GM18517 (cell line): ENCODE measurements around the gene MYEF2.
A peak's percentile ranks its signal among the peaks of the same experiment; 100 is the strongest.

Source experiments
- ATAC-seq: cut with Tn5 transposase; IDR thresholded peaks from one replicate; pipeline ENCODE4 v1.9.1; 2021; ENCODE audit warnings: mild to moderate bottlenecking, moderate library complexity; ENCODE audit not compliant: unreplicated experiment

MYEF2 gene, protein sequence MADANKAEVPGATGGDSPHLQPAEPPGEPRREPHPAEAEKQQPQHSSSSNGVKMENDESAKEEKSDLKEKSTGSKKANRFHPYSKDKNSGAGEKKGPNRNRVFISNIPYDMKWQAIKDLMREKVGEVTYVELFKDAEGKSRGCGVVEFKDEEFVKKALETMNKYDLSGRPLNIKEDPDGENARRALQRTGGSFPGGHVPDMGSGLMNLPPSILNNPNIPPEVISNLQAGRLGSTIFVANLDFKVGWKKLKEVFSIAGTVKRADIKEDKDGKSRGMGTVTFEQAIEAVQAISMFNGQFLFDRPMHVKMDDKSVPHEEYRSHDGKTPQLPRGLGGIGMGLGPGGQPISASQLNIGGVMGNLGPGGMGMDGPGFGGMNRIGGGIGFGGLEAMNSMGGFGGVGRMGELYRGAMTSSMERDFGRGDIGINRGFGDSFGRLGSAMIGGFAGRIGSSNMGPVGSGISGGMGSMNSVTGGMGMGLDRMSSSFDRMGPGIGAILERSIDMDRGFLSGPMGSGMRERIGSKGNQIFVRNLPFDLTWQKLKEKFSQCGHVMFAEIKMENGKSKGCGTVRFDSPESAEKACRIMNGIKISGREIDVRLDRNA

DNA sequence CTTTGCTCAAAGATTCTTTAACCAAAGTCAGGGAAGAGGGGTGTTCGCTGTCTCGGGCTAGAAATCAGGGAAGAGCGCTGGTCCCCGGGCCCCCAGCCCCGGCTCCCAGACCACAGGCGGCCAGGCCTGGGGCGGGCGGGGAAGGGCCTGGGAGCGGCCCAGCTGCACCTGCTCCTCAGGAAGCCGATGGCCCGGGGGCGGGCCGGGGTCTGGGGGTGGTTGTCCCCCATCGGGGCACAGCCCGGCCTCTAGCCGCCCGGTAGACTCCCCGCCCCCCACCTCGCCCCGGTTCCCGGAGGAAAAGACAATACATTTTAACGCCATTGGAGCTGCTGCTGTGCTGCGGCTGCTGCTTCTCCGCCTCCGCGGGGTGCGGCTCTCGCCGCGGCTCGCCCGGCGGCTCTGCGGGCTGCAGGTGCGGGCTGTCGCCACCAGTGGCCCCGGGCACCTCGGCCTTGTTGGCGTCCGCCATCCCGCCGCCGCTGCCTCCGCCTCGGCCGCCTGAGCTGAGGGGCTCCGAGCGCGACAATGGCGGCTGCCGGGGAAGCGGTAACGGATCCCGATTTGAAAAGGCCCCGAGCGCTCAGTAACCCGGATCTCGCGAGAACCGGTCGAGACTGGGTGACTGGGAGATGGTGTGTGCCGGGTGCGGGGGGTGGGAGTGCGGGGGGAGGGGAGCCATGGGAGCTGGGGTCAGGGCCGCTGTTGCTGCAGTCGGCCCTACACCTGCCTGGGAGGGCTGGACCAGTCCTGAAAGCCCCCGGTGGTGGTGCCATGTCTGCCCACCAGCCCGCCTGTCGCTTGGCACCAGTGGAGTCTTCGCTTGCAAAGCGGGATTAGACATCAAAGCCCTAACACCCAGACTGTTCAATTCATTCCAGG is at the start of gene MYEF2:
MYEF2 (minus strand) TSS at position 530 of the 882 bp plus-strand sequence; CDS start at position 472, 58 bp downstream.
- peak; percentile 61 for ATAC-seq

DNA sequence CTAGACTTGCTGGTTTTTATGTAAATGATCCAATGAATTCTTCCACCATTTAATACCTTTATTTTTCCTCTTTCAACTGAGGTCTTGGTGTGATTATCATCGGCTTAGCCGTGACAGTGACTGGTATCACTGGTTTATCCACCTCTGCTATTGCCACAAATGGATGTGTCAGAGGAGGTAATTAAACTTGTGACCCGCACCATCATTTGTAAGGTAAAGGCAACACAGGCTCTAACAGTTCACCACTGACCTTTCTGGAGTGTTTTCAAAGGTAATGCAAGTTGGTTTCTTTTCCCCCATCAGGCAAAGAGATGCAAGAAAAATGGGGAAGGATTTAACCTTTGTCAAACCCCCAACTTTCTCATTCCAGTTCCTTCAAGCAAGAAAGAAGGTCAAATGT is 47.7 kb upstream of the MYEF2 start:
- ATAC-seq = no peak

DNA sequence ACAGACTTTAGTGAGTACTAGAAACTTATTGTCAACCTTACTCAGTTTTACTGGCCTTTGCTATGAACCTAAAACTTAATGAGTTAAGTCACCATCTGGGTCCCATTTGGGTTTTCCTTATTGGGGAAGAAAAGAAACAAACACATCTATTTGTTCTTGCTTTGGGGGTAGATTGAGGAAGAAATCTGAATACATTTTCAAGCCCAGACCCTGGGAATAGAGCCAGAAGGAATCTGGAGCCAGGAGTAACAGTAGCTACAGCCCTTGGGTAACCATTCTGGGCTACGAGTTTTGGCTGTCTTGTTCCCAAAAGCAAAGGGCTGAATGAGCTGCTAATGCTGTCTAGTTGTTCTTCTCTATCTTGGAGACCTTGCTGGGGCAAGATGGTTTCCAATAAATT is 44.5 kb upstream of the MYEF2 start:
- ATAC-seq = no peak

DNA sequence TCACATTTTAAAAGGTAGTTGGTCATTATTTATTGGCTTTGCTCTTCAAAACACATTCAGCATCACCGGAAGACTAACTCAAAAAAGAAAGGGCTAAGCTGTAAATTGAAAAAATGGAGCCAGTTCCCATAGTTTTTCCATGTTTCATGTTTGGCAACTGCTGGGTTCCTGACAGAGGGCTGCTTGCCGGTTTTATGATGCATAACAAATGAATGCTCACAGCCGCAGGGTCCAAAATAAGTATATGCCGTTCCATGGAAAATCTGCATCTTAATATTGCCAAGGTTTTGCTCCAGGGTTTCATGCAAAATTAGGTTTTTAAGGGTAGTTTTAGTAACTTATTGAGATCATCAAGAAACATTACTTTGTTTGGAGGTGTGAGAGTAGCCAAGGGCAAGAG is 43.8 kb upstream of the MYEF2 start:
- ATAC-seq = no peak

DNA sequence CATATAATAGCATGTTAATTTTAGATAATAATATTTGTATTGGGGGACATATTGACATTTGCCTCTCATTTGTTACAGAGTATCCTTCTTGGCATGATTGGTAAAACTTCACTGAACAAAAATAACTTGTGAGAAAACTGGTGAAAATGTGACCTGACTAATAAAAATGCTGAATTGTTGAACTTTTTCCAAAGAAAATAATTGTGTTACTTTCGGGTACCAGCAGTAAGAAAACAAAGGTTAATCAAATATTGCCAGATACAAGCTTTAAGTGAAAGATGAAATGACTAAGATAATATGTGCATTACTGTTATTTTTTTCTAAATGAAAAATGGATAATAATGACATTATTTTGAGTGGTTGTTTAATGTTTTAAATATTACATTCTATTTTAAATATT is 43.2 kb upstream of the MYEF2 start:
- ATAC-seq = no peak

- ATAC-seq = no peak
Observed at GRCh38 chr15:48205981-48206380, 27.9 kb upstream of the MYEF2 start, which contains the start of gene SLC12A1. SLC12A1 (plus strand) TSS chr15:48206302; CDS start chr15:48207720, 1,418 bp downstream.

- no peak for ATAC-seq
Observed at GRCh38 chr15:48202068-48202467, 24.0 kb upstream of the MYEF2 start.

- no peak for ATAC-seq
Observed at GRCh38 chr15:48191574-48192225, 13.6 kb upstream of the MYEF2 start, which contains the start of gene CTXN2. CTXN2 (plus strand) TSS chr15:48191665; CDS start chr15:48201301, 9,636 bp downstream.

GRCh38 chr15:48190932-48191573 is 13.0 kb upstream of the MYEF2 start:
- no peak for ATAC-seq

GRCh38 chr15:48186271-48186670 is 8.2 kb upstream of the MYEF2 start:
- no peak for ATAC-seq

- no peak for ATAC-seq
Observed at GRCh38 chr15:48185529-48185928, 7.4 kb upstream of the MYEF2 start.

DNA sequence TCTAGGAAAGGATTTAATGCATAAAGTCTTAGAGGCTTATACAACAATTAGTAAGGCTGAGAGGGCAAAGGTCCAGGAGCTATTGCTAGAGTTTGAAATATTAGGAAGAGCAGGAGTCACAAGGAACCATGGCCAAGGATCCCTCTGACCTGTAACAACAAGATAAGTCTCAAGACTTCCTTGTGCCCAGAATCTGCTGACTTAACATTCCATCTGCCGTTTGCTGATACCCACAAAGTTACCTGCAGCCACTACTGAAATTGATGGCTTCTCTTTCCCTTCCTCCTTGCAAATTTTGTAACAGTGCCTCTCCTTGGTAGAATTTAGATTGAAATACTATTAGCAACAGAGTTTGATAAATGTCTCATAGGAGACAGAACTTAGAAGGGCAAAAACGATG is 4.7 kb upstream of the MYEF2 start:
- no peak for ATAC-seq

DNA sequence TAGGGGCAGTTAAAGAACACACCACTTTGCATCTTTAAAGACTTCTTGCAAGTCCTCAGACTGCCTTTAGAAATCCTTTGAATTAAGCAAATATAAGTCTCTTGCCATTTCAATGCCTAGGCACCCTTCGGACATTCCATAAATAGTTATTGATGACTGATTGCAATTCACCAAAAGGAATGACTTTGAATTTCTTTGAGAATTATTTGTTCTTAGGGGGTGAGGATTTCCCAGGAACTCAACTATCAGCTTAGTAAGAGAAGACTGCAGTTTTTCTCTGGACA is 495 bp upstream of the MYEF2 start:
- peak; percentile 2 for ATAC-seq

GRCh38 chr15:48177383-48177765 is 721 bp downstream of the MYEF2 start:
- ATAC-seq = peak; percentile 61

DNA sequence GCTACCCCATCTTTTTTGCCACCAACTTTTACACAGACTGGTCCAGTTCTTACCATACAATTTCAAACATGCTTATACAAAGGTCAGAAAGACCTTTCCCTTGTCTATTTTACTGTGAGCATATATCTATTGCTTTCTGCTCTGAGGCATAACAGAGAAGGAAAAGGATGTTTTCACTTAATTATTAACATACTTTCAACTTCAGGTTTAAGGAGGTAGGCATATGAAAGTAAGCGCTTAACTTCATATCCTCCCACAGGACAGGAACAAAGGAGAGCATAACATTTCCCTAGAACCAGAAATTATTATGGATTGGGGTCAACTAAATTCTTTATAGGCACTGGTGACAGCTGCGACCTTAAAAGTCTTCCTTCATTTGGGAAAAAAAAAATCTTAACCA is 1.1 kb downstream of the MYEF2 start:
- no peak for ATAC-seq

- no peak for ATAC-seq
Observed at GRCh38 chr15:48176112-48176511, 2.0 kb downstream of the MYEF2 start.

GRCh38 chr15:48175126-48175525 is 3.0 kb downstream of the MYEF2 start:
- ATAC-seq = peak; percentile 42

DNA sequence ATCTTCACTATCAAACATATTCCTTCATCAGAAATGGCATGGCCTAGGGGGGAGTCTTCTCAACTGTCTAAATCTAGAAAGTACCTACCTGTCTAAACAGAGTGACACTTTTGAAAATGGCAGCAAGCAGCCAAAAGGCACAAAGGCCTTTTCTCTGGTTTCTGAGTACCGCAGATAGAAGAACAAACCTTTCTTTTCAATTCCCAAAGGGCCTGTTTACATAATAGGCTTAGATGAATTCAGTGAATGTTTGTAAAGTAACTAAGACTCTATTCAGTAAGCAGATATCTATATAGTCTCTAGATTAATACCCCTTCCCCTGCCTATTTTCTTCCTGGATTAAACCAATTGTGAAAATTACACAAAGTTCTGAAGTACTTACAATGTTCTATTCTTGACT is 7.1 kb downstream of the MYEF2 start:
- ATAC-seq = no peak

- ATAC-seq = no peak
Observed at GRCh38 chr15:48168616-48169015, 9.5 kb downstream of the MYEF2 start.

DNA sequence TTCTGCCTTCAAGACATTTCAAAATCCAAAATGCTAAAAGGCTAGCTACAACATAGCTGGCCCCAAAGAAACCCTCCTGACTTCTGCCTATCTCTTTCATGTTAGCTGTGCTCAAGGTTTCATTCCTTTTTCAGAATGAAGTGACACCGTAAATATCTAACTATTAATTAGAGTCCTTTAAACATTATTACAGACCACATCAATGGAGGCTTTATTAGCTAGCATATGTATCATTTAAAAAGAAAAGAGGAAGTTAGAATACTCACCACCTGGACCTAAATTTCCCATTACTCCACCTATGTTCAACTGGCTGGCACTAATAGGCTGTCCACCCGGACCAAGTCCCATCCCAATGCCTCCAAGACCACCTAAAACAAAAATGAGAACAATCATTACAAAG is 24.6 kb downstream of the MYEF2 start:
- no peak for ATAC-seq

GRCh38 chr15:48149858-48150257 is 28.2 kb downstream of the MYEF2 start:
- no peak for ATAC-seq
